HG03108 (cell line): Measurements from ENCODE around the gene ELMO1.

Experiments used
- ATAC-seq: cut with Tn5 transposase; IDR thresholded peaks from one replicate; pipeline ENCODE4 v1.9.1; 2021; ENCODE audit warnings: moderate library complexity; ENCODE audit not compliant: unreplicated experiment

Gene ELMO1

GRCh38 chr7:37037286-37037685, 411.4 kb downstream of the ELMO1 start:
- no peak for ATAC-seq

DNA sequence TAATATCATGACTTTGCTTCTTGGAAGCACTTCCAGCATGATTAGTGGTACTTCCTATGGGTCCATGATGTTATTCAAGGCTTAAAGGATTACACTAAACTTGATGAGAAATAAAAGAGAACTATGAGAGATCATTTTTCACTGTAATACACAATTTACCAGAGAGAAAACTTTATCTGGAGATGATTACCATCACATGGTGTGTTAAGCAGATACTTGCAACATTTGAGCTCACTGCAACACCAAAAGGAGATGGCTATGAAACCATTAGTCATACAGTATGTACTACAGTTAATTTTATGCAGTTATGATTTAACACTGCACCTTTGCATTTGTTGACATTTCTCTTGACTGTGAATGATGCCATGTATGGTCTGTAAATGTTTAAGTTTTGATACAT, 413.0 kb downstream of the ELMO1 start:
- ATAC-seq: no peak

DNA sequence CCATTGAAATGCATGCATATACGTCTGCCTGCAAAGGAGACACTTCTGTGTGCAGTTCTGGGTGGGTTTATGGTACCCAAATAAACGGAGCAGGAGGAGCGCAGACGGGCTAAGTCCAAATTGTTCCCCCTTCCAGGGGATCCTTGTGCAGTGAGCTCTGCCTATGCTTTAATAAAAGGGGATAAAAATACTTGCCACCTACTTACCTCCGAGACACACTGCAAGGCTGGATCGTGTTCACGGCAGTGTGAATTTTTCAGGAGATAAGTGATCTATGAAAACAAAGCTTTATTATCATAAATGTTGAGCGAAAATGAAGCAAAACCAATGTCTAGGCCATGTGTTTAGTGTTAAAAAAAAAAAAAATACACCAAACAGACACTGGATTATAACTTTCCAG, 415.5 kb downstream of the ELMO1 start:
- ATAC-seq: no peak

DNA sequence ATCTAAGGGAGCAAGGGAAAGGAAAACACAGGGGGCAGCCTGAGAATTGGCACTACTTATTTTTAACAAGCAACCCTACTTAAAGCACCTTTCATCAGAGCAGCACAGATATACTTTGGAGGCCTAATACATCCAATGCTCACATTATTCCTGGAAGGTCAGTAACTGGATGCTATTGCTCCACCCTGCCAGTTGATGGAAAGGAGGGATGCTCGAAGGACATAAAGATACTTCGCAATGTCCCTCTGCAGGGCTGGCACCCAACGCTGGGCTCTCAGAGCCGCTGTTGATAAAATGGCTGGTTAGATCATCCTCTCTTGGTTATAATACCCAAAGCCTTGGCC, 416.4 kb downstream of the ELMO1 start:
- ATAC-seq: no peak

DNA sequence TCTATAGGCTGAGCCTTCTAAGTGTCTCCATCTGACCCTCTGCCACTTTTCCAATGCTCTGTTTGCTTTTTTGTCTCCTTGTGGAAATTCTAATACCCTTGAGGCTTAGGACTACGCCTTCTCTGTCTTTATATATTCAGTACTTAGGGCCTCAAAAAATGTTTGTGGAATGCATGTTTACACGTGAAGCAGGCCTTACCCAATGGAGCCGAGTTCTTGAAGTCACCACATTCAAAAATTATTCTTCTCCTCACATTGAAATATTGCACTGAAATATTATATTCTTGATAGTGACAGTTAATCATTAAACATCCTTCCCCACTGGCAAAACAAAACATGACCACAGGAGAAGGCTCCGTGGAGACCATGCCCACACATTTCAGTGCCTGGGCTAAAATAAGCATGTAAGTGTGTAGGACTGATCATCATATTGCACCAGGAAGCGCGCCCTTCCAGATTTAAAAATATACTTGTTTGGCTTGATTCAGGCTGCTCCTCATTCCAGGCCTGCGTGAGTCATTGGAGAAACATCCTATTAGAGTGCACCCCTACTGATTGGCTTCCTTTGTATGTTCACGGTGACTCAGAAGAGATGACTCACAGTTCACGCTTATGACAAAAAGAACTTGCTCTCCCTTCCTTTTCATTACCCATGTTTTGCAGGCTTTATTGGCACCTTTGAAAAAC, 416.9 kb downstream of the ELMO1 start:
- ATAC-seq: no peak

DNA sequence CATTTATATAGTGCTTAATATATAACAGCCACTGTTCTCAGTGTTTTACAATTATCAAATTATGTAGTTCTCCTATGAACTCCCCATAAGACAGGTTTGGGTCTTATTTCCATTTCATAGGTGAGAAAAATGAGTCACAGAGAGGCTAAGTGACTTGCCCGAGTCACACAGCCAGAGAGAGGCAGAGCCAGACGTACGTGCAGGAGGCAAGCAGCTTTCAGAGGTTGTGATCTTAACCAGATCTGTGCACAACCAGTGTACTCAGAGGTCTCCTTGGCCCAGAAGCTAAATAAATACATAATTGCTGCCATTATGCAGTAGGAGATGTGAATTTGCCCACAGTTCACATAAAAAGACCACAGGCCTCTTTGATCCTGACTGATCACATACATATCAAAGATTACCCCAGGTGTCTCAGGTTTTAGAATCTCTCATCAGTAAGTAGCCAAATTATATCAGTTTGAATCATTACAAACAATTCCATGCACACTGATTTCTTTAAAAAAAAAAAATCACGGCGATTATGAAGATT, 419.7 kb downstream of the ELMO1 start:
- ATAC-seq: no peak

- no peak for ATAC-seq
Measured at GRCh38 chr7:37027557-37028341, 420.9 kb downstream of the ELMO1 start.

GRCh38 chr7:37027104-37027503, 421.6 kb downstream of the ELMO1 start:
- ATAC-seq: no peak

GRCh38 chr7:37018954-37019353, 429.7 kb downstream of the ELMO1 start:
- ATAC-seq: no peak

DNA sequence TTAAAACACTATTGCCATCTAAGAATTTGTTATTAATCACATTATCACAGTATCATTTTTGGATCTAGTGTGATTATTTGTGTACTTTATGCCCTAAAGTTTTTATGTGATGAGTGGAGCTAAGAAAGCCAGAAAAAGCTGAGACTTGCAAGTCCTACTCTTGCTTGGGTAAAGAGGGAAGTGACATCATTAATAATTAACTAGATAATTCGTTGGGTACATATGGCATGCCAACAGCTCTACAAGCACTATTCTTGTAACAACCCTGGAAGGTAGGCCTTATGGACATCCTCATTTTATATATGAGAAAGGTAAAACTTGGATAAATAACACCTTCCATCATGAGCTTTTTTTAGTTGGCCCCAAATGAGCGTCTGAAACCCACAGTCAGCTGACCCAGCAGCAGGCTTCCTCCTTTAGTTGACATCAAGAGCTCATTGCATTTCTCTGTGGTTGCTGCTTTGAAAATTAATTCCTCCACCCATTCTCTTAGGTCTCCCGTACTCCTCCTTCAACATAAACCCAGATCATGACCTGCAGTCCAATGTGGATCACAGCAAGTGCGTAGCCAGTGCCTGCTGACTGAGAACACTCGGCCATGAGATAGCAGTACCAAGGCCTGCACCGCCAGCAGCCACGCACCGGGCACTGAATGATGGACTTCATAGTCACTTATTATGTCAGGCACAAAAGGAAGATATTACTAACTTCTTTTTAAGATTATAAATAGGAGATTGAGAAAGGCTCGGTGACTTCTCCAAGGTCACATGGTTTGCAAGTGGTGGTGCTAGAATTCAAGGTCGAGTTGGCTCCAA, 432.4 kb downstream of the ELMO1 start:
- ATAC-seq: no peak

DNA sequence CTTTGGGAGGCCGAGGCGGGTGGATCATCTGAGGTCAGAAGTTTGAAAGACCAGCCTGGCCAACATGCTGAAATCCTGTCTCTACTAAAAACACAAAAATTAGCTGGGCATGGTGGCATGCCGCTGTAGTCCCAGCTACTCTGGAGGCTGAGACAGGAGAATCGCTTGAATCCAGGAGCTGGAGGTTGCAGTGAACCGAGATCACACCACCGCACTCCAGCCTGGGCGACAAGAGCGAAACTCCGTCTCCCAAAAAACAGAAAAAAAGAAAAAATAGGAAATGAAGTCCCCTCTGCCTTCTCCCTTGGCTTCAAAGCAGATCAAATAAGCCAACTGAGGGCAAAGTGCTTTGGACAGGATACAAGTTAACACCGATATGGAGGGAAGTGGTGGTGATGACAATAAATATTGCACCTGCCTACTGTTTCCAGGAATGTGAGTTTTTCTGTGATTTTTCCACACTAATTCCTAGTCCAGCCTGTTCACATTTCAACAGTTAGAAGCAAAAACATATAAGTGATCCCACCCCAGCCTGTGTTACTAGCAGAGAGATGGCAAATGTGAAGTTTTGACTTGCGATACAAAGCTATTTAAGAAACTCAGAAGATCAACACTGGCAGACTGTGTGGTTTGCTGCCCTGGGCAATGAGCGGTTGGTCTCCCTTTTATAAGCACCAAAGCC, 433.2 kb downstream of the ELMO1 start:
- no peak for ATAC-seq

DNA sequence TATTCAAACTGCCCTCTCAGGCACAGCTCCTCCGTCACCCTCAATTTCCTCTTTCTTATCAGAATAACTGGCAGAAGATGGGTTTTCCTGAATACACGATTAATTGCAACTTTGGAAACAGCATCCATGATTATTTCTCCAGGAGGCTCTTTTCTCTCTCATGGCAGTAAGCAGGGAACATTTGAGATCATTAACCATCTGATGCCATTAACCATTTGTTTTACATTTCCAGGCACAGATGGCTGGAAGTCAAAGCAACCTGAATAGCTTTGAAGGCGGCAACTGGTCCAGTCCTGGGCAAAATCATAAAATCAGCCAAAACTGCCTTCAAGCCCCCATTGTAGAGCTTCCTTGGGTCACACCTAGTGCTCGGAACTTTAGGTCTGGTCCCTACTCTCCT, 434.9 kb downstream of the ELMO1 start:
- no peak for ATAC-seq

GRCh38 chr7:37011151-37011890, 437.3 kb downstream of the ELMO1 start:
- no peak for ATAC-seq

- ATAC-seq: no peak
Measured at GRCh38 chr7:37009125-37009675, 439.5 kb downstream of the ELMO1 start.

DNA sequence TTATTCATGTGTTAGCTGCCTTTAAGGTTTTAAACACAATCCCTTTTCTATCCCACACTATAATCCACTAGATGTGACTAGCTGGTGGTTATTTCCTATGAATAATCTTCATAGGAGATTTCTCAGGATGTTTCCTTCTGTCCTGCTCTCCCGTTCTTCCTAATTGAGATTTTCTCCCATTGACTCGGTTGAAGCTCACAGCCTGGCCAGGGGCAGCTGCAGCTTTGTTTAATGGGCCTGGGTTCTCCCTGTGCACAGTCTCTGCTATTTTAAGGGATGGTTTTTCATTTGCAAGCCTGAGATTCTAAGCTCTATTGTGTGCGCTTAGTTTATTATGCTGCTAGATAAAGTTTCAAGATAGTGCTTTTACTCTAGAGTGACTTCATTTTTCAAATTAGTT, 441.0 kb downstream of the ELMO1 start:
- no peak for ATAC-seq

DNA sequence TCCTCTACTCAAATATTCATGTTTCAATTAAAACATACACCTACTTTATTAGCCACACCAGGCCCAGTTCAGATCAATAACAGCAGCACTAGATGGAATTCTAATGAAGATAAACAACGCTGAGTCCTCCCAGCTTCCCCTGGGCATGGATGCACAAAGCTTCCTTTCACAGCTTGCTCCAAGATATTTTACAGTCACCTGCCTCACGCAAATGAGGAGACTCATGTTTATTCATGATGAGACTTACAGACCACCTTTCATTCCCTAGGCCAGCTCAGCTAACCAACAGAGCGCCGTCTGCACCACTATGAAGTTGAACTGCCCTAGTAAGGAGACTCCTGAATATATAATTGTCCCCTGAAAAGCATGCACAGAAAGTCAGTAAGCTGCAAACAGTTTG, 441.4 kb downstream of the ELMO1 start:
- no peak for ATAC-seq

GRCh38 chr7:37006764-37007163, 441.9 kb downstream of the ELMO1 start:
- ATAC-seq: no peak

DNA sequence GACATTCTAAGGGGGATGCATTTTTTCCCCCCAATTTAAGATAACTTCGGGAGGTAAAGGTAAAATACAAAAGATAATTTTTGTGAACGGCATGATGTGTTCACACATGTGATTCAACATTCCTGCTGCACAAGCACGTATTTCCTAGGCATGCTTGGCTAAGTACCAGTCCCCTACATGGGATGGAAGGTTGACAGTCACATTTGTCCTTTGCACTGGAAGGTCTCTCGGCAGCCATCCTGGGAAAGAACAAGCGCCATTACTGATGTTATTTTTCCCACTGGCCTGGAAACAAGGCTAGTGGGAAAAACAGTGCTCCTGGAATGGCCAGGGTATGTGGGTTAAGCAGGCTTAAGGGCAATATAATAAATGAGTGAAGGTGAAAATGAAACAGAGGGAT, 448.2 kb downstream of the ELMO1 start:
- ATAC-seq: no peak

GRCh38 chr7:36999626-37000485, 448.8 kb downstream of the ELMO1 start:
- no peak for ATAC-seq
